ENCODE measurements around the gene TSHZ2. TPM values are rescaled to one million over a fixed set of nuclear protein-coding genes. Genes with fewer than 3 reads are reported as not detected.

The TSHZ2 gene
- total RNA-seq, 1 experiment from 2014 or later = 0.07 TPM

- Histone ChIP-seq H3K27ac (ENCODE audit: low read depth, low read length) (no peak overlapping the region), H4K20me1 (ENCODE audit: insufficient read depth) (no peaks in the 10 kb centered on the region; the same call in 1 of the 2 replicates), H3K27me3 (ENCODE audit: insufficient read depth, low read length) (peaks cover 51% of the 10 kb centered on the region), H2AFZ (ENCODE audit: low read depth, low read length, poor library complexity, severe bottlenecking) (no peak overlapping the region), H3K4me2 (ENCODE audit: low read length) (no peak overlapping the region), H3K36me3 (ENCODE audit: control insufficient read depth in 1 of 2, insufficient read depth in 2 of 2, low read length in 2 of 2) (no peaks in the 10 kb centered on the region), H3K4me1 (ENCODE audit: control insufficient read depth in 1 of 2, insufficient read depth in 2 of 2, low read length in 2 of 2) (no peaks in the 10 kb centered on the region), H3K79me2 (ENCODE audit: insufficient read depth, low read length) (no peaks in the 10 kb centered on the region), H3K9me2 (ENCODE audit: insufficient read depth) (no peaks in the 10 kb centered on the region), H3K9me3 (ENCODE audit: control insufficient read depth in 1 of 2, insufficient read depth in 1 of 2, low read depth in 1 of 2, low read length in 2 of 2) (no peaks in the 10 kb centered on the region), H3K9ac (ENCODE audit: low read length) (no peak overlapping the region), H3K4me3 (replicated peaks in 1 of 2; ENCODE audit: low read depth in 1 of 2, low read length in 2 of 2) (no peak overlapping the region)
- POLR2A ChIA-PET = no interaction called here
- CTCF ChIA-PET = interaction anchor here (0.9 kb wide), 1 partner anchor 16 kb away, joined by 3 read pairs; no protein-coding TSS in a partner anchor
- no TSS peak for BruUV-seq (replicated peaks)
- RAD21 ChIA-PET (ENCODE audit: low non-redundant PET in 1 of 2, low total read pairs in 2 of 2, uncharacterized antibody in 2 of 2, unreplicated experiment in 2 of 2) = no interaction called here
- intact Hi-C loops (cut with micrococcal nuclease) = no loop called here
- DNase-seq (ENCODE audit: low read depth, low spot score) (no peak), ATAC-seq (no peak)
- TF ChIP-seq EZH2phosphoT487 (IDR thresholded peaks at IDR 0.05; ENCODE audit: borderline replicate concordance) (no peak), RAD21 (IDR thresholded peaks at IDR 0.05; ENCODE audit: low read depth) (no peak), POLR2A (IDR thresholded peaks at IDR 0.05; ENCODE audit: borderline replicate concordance, extremely low read depth, insufficient read depth, insufficient read length) (no peak), ZBTB33 (IDR thresholded peaks at IDR 0.05; ENCODE audit: extremely low read depth, insufficient replicate concordance, low read length) (no peak), CEBPB (IDR thresholded peaks at IDR 0.05; ENCODE audit: low read depth) (no peak), YY1 (IDR thresholded peaks at IDR 0.05; ENCODE audit: extremely low read depth, insufficient replicate concordance, low read depth, low read length) (no peak)
These were observed 203.1 kb downstream of the TSHZ2 start for GRCh38 chr20:53175135-53175780.

- no peak for ATAC-seq
- TF ChIP-seq ZFX (IDR thresholded peaks at IDR 0.05) (no peak), TCF7L2 (IDR thresholded peaks at IDR 0.05; ENCODE audit: borderline replicate concordance, extremely low read depth, insufficient read depth, insufficient read length) (no peak)
- intact Hi-C loops (cut with micrococcal nuclease) = no loop called here
- no peak overlapping the region for H3K27ac ChIP-seq (ENCODE audit: low read depth, low read length)
- H3K4me3 ChIP-seq (replicated peaks in 1 of 2; ENCODE audit: low read depth in 1 of 2, low read length in 2 of 2) = no peak overlapping the region
- no peaks in the 10 kb centered on the region for H3K4me1 ChIP-seq (ENCODE audit: control insufficient read depth in 1 of 2, insufficient read depth in 2 of 2, low read length in 2 of 2)
- H2AFZ ChIP-seq (ENCODE audit: low read depth, low read length, poor library complexity, severe bottlenecking) = no peak overlapping the region
- no peaks in the 10 kb centered on the region for H3K36me3 ChIP-seq (ENCODE audit: control insufficient read depth in 1 of 2, insufficient read depth in 2 of 2, low read length in 2 of 2)
- DNase-seq (ENCODE audit: low read depth, low spot score) = no peak
- no peak overlapping the region for H3K9ac ChIP-seq (ENCODE audit: low read length)
- RAD21 ChIA-PET (ENCODE audit: low non-redundant PET in 1 of 2, low total read pairs in 2 of 2, uncharacterized antibody in 2 of 2, unreplicated experiment in 2 of 2) = no interaction called here
- no peaks in the 10 kb centered on the region for H3K9me3 ChIP-seq (ENCODE audit: control insufficient read depth in 1 of 2, insufficient read depth in 1 of 2, low read depth in 1 of 2, low read length in 2 of 2)
- no peaks in the 10 kb centered on the region for H3K9me2 ChIP-seq (ENCODE audit: insufficient read depth)
- no peaks in the 10 kb centered on the region; the same call in 1 of the 2 replicates for H4K20me1 ChIP-seq (ENCODE audit: insufficient read depth)
- peaks cover 51% of the 10 kb centered on the region for H3K27me3 ChIP-seq (ENCODE audit: insufficient read depth, low read length)
- H3K4me2 ChIP-seq (ENCODE audit: low read length) = no peak overlapping the region
- H3K79me2 ChIP-seq (ENCODE audit: insufficient read depth, low read length) = no peaks in the 10 kb centered on the region
- CTCF ChIA-PET = no interaction called here
- POLR2A ChIA-PET = no interaction called here
- BruUV-seq (replicated peaks) = no TSS peak
These were observed 204.0 kb downstream of the TSHZ2 start for GRCh38 chr20:53176134-53176533.

Data from HCT116 (cell line).